ENCODE results near the gene SMARCC2.

- no peak for TF ChIP-seq CTCF (IDR thresholded peaks at IDR 0.05)
- TF ChIP-seq EP300 (IDR thresholded peaks at IDR 0.05; ENCODE audit: low read depth): no peak
- TF ChIP-seq POLR2A (IDR thresholded peaks at IDR 0.05): no peak
Observed at GRCh38 chr12:56163533-56164344, 25.5 kb downstream of the SMARCC2 start.
